Thyroid gland (tissue), 4 donors: Measurements from ENCODE around the gene FN3K. TPM values are rescaled to one million over a fixed set of nuclear protein-coding genes. Genes with fewer than 3 reads are reported as not detected.

Source experiments
- DNase-seq, 2 donors: peaks; one replicate each; pipeline ENCODE4 v3.0.0-alpha.2; 2019
- H3K27ac ChIP-seq, 3 donors: fragments of 200-600 bp; sonication (generic); 1 replicate in 2 of 3; 2 replicates in 1 of 3; pipeline ENCODE4 v1.5.1; 2016 to 2019; ENCODE audit warnings: mild to moderate bottlenecking in 1 of 3, moderate library complexity in 1 of 3
- H3K27me3 ChIP-seq: fragments of 200-600 bp; sonication (generic); one replicate; pipeline ENCODE4 v1.5.1; 2019
- H3K36me3 ChIP-seq, 2 donors: fragments of 200-600 bp; sonication (generic); one replicate each; pipeline ENCODE4 v1.5.1; 2016 to 2019
- H3K4me1 ChIP-seq, 2 donors: fragments of 200-600 bp; sonication (generic); one replicate each; pipeline ENCODE4 v1.5.1; 2017 to 2019
- H3K4me3 ChIP-seq, 3 donors: fragments of 200-600 bp; sonication (generic); replicated peaks in 1 of 3; 1 replicate in 2 of 3; 2 replicates in 1 of 3; pipeline ENCODE4 v1.5.1; 2016; ENCODE audit warnings: mild to moderate bottlenecking in 1 of 3
- H3K9me3 ChIP-seq: fragments of 200-600 bp; sonication (generic); one replicate; pipeline ENCODE4 v1.5.1; 2017
- CTCF ChIP-seq, 6 experiments: fragments of 200-600 bp in 3 of 6; fragments of 450-650 bp in 3 of 6; sonication (generic) in 3 of 6; IDR thresholded peaks; one replicate each; pipeline ENCODE4 v1.5.1; 2016 to 2019; ENCODE audit warnings: antibody characterized with exemption in 6 of 6, mild to moderate bottlenecking in 2 of 6, inconsistent platforms in 1 of 6, moderate library complexity in 1 of 6
- POLR2A ChIP-seq, 2 donors: fragments of 450-650 bp; IDR thresholded peaks; one replicate each; pipeline ENCODE4 v1.6.1; 2017; ENCODE audit warnings: antibody characterized with exemption in 2 of 2, mild to moderate bottlenecking in 2 of 2, moderate library complexity in 1 of 2
- WGBS, 2 donors: methylation state at CpG; one replicate each; pipeline ENCODE4 v1.1.5; 2017; 5-methylcytosine and 5-hydroxymethylcytosine counted together
- intact Hi-C: fragments of 100-400 bp; cut with DNase I; formaldehyde crosslinking; loops from one replicate; pipeline ENCODE4 v1.15.1; 2023
- total RNA-seq, 4 donors: library from RNA; depleted of rRNA; stranded (reverse); fragments of >200 nt; gene quantifications; one replicate each; pipeline ENCODE4 v1.2.3, GENCODE V29; 2016

FN3K gene
- total RNA-seq, 4 donors from 2014 or later: 7.2 to 13.3 (median 12.0) TPM

GRCh38 chr17:82753201-82753464, 17.7 kb downstream of the FN3K start:
- Histone ChIP-seq H3K27ac (no peak overlapping the region), H3K27me3 (no peaks in the 10 kb centered on the region)
- WGBS, 2 donors: 63 to 73% methylated on average over 8 of the region's 8 CpGs

DNA sequence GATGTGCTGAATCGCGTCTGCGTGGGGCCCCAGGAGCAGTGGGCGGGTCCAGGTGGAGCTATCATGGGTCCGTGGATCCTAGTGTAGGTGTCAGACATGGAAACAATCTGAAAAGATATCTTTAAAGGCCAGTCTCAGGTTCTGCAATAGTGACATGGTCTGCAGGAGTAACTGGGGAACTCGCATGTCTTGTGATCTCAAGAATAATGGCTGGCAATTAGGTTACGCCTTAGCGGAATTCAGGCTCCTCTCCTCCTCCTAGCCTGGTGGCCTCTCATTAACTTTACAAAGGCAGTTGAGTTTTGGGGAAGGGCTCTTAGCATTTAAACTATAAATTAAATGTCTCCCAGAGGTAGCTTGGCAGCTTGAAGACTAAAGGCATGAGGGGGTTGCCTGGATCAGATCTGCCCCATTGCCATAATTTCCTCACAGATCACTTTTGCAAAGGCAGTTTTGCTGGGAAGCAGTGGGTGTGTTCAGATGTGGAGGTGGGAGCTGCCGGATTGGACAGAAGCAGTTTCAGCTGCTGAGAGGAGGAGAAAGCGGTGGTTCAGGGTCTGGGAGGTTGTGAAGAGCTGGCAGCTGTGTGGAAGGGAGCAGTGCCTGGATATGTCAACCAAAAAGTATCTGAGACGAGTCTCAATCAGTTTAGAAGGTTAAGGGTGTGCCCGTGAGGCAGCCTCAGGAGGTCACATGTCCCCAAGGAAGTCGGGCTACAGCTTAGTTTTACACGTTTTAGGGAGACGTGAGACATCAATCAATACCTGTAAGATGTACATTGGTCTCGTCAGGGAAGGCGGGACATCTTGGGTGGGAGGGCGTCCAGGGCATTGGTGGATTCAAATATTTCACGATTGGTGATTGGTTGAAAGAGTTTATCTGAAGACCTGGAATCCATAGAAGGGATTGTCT, 19.1 kb downstream of the FN3K start:
- Histone ChIP-seq H3K4me3 (no peak overlapping the region), H3K27ac (no peak overlapping the region), H3K9me3 (no peaks in the 10 kb centered on the region), H3K4me1 (peaks cover 8 to 11% of the 10 kb centered on the region in 2 donors), H3K27me3 (no peaks in the 10 kb centered on the region), H3K36me3 (no peaks in the 10 kb centered on the region)
- no peak for TF ChIP-seq POLR2A (IDR thresholded peaks at IDR 0.05)
- intact Hi-C loops: loop anchor here (5.0 kb wide), 1 partner anchor 37 kb away; the partner anchor contains the start of gene FN3KRP
- no peak for DNase-seq
- WGBS, 2 donors: 87 to 92% methylated on average over 19 of the region's 19 CpGs

More at GRCh38 chr17:82753201-82753464, 17.7 kb downstream of the FN3K start:
- H3K36me3 ChIP-seq: no peaks in the 10 kb centered on the region
- TF ChIP-seq CTCF (IDR thresholded peaks at IDR 0.05): no peak
- TF ChIP-seq POLR2A (IDR thresholded peaks at IDR 0.05): no peak
- H3K4me3 ChIP-seq: no peak overlapping the region
- H3K9me3 ChIP-seq: no peaks in the 10 kb centered on the region
- H3K4me1 ChIP-seq: peaks cover 8 to 11% of the 10 kb centered on the region in 2 donors
- intact Hi-C loops: loop anchor here (5.0 kb wide), 1 partner anchor 36 kb away; the partner anchor contains the start of gene FN3KRP
- DNase-seq: no peak

DNA sequence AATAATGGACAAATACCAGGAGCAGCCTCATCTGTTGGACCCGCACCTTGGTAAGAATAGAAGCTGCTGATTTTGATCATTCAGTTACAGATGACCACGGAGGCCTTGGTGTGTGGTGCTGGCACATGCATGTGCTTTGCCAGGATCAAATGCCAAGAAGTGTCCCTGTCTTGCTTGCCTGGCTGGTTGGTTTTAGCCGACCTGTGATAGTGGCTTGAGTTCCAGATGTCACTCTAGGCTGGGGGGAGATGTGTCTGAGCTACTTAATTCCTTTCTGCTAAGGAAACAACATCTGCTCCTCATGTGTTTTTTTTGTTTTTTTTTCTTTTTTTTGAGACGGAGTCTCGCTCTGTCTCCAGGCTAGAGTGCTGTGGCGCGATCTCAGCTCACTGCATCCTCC, 20.8 kb downstream of the FN3K start:
- Histone ChIP-seq H3K4me3 (no peak overlapping the region), H3K36me3 (no peaks in the 10 kb centered on the region), H3K27ac (no peak overlapping the region), H3K9me3 (no peaks in the 10 kb centered on the region), H3K4me1 (peaks cover 8 to 11% of the 10 kb centered on the region in 2 donors), H3K27me3 (no peaks in the 10 kb centered on the region)
- TF ChIP-seq CTCF (IDR thresholded peaks at IDR 0.05) (no peak), POLR2A (IDR thresholded peaks at IDR 0.05) (no peak)
- no peak for DNase-seq
- 92 to 93% methylated on average over 7 of the region's 7 CpGs for WGBS, 2 donors
- intact Hi-C loops: no loop called here

DNA sequence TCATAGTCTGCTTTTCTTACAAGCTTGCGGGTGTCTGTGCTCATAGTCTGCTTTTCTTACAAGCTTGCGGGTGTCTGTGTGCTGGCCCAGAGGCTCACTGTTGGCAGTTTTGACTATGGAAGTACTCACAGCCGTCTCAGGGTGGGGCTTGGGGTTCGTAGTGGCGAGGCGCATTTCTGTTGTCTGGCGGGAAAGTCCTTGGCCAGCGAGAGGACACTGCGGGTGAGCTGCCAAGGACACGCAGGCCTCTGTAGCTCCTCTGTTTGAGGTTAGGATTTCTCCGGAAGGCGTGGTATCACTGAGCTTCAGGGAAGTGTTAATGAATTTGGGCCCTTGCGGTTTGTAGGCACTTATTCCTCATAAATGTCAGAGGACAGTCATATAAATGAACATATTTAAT, 30.0 kb downstream of the FN3K start:
- Histone ChIP-seq H3K27me3 (no peaks in the 10 kb centered on the region), H3K9me3 (no peaks in the 10 kb centered on the region), H3K36me3 (peaks cover 6 to 9% of the 10 kb centered on the region in 2 donors), H3K4me3 (no peak overlapping the region), H3K27ac (no peak overlapping the region), H3K4me1 (no peaks in the 10 kb centered on the region)
- no peak for TF ChIP-seq CTCF (IDR thresholded peaks at IDR 0.05)
- TF ChIP-seq POLR2A (IDR thresholded peaks at IDR 0.05): no peak
- intact Hi-C loops: loop anchor here (5.0 kb wide), 1 partner anchor 98 kb away; no protein-coding TSS in a partner anchor
- WGBS, 2 donors: 77 to 91% methylated on average over 13 of the region's 13 CpGs
- DNase-seq: no peak

GRCh38 chr17:82767041-82767754, 31.8 kb downstream of the FN3K start:
- intact Hi-C loops: loop anchor here (5.0 kb wide), 1 partner anchor 100 kb away; no protein-coding TSS in a partner anchor

More at GRCh38 chr17:82767041-82767754, 31.8 kb downstream of the FN3K start:
- no peak overlapping the region for H3K4me3 ChIP-seq
- 79 to 84% methylated on average over 24 of the region's 24 CpGs for WGBS, 2 donors
- H3K27ac ChIP-seq: no peak overlapping the region
- no peaks in the 10 kb centered on the region for H3K4me1 ChIP-seq
- H3K27me3 ChIP-seq: no peaks in the 10 kb centered on the region
- DNase-seq: peak in 1 of 2 donors; percentile 30
- H3K36me3 ChIP-seq: peaks cover 6 to 9% of the 10 kb centered on the region in 2 donors
- no peak for TF ChIP-seq POLR2A (IDR thresholded peaks at IDR 0.05)
- TF ChIP-seq CTCF (IDR thresholded peaks at IDR 0.05): peak in 3 of 6 experiments; percentile 22 to 44 (median 36)
- H3K9me3 ChIP-seq: no peaks in the 10 kb centered on the region
